ENCODE measurements around the gene RTF2.
"Not testable (repeated sequence)": the region's sequence is repeated elsewhere in the genome, so short reads cannot be mapped to it uniquely, and the experiment has no call there.

Gene RTF2

DNA sequence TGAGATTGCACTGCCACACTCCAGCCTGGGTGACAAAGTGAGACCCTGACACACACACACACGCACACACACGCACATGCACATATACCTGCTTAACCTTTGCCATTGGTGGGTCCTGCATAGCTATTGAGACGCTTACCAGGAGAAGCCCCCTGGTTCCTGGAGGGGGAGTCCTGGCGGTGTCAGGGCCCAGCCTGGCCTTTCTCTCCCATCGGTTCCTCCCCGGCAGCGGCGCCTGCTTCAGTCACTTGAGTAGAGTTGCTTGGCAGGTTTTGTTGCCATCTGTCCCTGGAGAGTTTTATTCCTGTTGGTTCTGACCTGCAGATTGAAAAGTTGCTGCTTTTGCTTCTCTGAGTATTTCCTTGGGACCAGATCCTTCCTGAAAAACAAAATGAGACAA, 35.5 kb downstream of the RTF2 start:
- DNase-seq, result no peak

DNA sequence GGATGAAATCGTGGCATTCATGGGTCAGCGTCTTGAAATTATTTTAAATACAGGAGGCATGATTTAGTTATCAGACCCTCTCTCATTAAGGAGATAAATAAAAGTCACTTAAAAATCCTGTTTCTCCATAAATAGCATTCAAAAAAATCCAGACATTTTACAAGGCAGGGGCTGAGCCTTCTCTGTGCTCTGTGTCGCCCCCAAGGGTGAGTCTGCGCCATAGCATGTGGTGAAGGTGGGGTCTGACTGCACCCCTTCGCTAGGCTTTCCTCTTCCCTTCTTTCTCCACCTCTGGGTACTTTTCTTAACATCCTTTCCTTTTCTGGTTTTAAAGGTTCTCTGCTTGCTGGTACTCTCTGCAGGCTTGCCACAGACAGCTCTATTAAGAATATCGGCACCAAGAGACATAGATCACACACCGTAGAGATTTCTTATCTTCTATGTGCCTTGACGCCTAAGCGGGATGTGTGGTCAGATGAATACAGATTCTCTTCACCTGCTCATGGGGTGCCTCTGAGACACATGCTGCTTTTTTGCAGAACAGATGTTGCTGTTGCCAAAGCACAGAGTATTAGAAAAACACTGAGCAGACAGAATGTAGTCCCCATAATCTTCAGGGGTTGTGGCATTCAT, 36.1 kb downstream of the RTF2 start:
- no peak for DNase-seq

DNA sequence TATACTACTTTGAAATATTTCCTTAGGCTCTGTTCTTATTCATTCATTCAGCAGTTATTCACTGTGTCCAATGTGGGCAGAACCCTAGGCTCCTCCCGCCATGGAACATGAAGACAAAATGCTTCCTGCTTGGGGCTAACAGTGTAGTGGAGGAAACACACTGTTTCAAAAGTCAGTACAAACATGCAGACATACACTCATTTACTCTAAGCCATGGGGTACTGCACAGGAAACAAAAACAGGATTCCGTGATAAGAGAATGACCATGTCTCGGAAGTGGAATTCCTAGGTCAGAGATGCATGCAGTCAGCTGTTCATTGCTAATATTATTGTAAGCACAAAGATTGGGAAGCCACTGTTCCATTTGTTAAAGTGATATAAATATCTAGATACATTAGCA, 37.7 kb downstream of the RTF2 start:
- no peak for DNase-seq

DNA sequence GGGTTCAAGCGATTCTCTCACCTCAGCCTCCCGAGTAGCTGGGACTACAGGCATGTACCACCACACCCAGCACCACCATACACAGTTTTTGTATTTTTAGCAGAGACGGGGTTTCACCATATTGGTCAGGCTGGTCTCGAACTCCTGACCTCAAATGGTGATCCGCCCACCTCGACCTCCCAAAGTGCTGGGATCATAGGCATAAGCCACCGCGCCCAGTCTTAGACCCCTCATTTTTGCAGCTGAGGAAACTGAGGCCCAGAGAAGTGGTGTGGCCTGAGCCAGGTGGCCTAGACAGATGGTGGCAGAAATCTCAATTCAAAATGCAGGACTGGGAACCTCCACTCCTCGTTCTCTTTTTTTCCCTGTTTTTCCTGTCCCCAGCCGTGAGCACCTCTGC, 43.5 kb downstream of the RTF2 start:
- DNase-seq, result no peak

DNA sequence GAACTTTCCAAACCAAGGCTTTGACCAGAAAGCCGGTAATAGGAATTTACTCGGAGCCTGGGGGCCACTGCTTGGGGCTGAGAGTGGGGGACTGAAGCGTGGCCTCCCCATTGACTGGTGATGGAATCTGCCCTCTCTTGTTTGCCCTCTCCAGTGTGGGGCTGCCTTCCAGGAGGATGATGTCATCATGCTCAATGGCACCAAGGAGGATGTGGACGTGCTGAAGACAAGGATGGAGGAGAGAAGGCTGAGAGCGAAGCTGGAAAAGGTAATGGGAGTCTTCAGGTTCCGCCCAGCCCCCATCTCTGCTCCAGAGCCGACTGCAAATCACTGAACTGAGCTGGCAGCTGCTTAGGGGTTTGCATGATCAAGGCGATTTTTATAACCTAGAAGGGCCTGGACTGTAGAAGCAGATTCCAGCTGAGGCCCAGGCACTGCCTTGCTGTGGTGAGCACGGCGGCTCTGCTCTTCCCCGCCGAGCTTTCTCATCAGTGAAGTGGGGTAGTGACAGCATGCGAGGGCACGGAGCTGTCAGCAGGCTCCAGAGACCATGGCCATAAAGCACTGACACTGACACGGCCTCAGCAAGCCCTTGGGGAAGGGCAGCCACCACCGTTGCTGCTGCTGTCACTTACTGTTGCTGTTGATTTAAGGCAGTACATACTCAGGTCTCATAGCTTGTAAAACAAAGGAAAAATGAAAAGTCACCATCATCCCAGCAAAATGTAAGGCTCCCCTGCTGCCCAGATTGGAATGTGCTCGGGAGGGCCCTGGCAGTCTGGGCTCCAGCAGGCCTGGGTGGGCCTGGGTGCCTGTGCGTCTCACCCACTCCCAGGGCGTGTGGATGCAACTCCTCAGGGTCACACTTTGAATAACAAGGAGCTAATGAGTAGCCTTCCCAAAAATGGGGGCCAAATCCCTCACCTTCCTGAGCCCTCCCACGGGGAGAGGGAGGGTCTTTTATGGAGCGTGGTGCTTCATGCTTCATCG, 45.0 kb downstream of the RTF2 start:
- no peak for DNase-seq

DNA sequence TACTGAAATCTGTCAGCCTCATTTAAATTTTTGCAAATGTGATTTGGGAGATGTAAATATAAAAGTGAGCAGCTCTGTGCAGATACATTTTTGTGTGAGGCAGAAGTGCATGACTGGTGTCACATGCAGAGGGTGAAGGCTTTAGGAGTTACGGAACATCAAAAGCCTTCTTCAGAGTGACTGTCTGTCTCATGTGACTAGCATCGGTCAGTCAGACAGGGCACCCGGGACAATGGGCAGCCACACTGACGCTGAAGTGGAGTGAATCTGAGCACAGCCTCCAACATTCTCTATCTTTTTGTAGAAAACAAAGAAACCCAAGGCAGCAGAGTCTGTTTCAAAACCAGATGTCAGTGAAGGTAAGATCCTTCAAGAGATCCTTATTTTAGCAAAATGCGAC, 48.2 kb downstream of the RTF2 start:
- no peak for DNase-seq

DNA sequence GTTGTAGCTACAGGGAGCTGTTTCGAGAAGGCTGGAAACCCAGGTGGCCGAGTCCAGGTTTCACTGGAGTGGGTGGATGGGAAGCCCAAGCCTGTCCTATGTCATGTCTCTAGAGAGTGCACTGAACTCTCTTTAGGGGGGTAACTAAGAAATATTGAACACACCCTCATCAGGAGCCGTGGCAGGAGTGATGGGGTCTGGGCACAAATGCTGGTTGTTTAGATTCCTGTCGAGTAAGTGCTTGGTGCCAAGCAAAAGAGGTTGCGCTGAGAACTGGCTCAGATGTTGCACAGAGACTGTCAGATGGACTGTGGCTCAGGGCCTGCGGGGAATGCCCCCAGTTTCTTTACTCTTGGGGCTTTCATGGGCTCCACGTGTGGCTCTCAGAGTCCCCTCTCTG, 48.8 kb downstream of the RTF2 start:
- no peak for DNase-seq

DNA sequence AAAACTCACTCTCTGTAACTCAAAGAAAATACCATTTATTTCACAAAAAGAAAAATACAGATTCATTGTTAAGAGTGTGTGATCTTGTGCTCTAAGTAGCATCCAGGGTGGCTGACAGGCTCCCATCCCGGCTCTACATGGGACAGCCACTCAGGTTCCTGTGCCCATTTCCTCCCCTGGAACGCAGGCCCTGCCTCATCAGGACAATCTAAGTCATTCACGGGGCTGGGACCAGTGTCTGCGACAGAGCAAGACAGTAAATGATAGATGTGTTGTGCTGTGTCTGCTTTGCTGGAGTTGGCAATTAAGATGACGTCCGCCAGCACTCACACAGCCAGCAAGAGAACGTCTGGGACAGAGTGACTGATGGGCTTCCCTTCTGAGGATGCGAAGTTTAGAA, 49.2 kb downstream of the RTF2 start:
- no peak for DNase-seq

DNA sequence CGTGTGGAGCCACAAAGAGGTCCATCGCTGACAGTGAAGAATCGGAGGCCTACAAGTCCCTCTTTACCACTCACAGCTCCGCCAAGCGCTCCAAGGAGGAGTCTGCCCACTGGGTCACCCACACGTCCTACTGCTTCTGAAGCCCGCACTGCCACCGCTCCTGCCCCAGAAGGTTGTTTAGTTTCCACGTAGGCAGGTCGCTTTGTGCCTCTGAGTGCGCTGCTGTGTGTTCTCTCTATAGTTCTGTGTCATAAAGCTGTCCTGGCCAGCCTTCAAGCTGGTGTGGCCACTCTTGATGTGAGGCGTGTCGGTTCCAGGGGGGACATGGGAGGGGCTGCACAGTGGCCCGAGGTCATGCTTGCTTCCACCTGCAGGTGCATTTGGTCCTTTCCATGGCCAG, 49.7 kb downstream of the RTF2 start:
- no peak for DNase-seq

DNA sequence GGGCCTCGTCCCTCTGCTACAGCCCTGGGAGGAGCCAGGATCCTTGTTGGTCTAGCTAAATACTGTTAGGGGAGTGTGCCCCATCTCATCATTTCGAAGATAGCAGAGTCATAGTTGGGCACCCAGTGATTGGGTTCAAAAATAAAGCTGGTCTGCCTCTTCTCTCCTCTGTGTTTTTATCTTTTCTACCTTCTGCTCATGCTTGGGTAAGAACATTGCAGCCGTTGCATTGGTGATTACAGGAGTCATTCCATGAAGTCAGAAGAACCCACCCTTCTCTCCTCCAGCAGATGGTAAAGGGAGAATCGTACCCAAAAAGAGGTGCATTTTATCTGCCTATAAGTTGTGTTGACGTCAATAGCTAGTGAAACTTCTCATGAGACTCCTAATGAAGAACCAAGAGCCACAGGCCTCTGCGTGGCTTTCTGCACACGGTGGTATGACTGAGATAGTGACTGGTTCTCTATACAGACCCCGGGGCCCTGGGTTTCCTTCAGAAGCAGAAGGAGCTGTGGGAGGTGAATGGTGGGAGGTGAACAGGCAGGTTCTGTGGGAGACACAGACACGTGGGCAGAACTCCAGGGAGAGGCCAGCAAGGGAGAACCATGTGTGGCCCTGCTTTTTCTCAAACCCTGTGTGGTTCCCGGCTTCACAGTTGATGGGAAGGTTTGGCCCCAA, 50.4 kb downstream of the RTF2 start:
- DNase-seq, result no peak

DNA sequence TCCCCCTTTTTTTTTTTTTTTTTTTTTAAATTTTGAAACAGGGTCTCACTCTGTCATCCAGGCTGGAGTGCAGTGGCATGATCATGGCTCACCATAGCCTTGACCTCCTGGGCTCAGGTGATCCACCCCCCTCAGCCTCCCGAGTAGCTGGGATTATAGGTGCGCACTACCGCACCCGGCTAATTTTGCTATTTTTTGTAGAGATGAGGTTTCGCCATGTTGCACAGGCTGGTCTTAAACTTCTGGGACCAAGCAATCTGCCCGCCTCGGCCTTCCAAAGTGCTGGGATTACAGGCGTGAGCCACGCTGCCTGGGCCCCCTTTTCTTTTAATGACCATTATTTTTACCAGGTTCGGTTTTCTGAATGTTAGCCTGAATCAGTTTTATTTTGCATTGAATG, 51.1 kb downstream of the RTF2 start:
- no peak for DNase-seq

DNA sequence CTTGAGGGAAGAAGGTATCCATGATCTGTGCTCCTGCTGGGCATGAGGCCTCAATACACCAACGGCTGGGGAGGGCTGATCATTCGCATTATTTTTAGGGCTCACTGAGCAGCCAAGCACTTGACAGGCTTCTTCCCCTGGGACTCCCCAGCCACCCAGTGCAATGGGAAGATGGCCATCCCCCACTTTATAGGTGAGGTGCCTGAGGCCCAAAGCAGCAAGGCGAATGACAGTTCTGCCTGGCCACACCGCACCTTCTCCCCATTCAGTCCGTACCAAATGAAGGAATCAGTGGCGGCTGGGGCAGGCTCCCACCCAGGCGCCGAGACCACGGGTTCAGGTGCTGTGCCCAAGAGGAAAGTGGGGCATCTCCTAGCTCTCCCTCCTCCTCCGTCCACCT, 51.8 kb downstream of the RTF2 start:
- DNase-seq, result no peak

DNA sequence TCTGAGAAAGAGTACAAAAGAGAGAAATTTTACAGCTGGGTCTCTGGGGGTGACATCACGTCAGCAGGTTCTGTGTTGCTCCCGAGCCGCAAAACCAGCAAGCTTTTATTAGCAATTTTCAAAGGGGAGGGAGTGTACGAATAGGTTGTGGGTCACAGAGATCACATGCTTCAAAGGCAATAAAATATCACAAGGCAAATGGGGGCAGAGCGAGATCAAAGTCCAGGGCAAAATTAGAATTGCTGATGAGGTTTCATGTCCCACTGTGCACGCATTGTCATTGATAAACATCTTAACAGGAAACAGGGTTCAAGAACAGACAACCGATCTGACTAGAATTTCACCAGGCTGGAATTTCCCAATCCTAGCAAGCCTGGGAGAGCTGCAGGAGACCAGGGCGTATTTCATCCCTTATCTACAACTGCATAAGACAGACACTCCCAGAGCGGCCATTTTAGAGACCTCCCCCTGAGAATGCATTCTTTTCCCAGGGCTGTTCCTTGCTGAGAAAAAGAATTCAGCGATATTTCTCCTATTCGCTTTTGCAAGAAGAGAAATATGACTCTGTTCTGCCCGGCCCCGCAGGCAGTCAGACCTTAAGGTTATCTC, 52.4 kb downstream of the RTF2 start:
- not testable (repeated sequence) for DNase-seq

DNA sequence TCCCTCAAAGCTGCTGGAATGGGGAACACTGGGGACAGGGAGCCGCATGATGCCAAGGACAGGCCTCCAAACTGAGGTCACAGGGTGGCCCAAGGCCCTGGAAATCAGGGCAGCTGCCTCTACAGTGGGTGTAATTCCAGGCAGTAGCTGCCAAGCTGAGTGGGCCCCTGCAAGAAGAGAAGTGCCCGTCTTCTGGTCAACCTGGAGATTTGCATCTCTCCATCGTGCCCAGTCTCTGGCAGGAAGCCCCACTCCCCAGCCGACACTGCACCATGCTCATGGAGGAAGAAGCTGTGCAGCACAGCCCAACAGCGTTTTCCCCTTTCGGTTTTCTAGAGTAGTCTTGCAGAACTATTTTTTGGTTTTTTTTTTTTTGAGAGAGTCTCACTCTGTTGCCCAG, 53.9 kb downstream of the RTF2 start:
- no peak for DNase-seq

DNA sequence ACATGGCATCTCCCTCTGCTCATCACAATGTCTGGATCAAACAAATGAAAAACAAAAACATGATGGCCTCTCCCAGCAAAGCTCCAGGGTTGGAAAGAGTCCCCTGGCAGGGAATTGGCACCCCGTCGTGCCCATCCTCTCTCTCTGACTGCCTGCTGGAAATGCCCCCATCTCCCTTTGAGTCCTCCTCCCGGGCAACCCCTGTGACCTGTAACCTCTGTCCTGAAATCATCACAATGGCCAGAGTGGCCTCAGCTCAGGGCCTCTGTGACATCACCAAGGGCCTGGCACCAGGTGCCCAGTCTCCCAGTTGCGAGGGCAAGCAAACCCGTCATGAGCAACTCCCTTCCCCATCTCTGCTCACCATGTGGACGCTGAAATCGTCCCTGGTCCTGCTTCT, 56.0 kb downstream of the RTF2 start, which contains the start of gene FAM209A:
FAM209A (plus strand) TSS at position 301 of the 400 bp plus-strand sequence; CDS start at position 366, 65 bp downstream.
- DNase-seq, result not testable (repeated sequence)

DNA sequence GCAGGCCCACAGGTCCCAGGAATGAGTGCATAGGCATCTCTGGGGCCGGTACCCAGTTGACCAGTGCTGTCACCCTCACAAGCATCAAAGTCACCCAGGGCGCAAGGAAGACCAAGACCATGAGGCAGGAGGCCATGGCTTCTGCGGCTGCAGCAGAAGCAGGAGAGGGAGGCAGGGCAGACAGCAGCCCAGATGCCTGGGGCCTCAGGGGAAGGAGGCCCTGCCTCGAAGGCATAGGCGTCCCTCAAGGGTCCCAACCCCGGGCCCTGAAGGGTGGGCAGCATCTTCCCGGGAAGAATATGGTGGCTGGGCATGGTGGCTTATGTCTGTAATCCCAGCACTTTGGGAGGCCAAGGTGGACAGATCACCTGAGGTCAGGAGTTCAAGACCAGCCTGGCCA, 59.1 kb downstream of the RTF2 start:
- DNase-seq, result no peak

DNA sequence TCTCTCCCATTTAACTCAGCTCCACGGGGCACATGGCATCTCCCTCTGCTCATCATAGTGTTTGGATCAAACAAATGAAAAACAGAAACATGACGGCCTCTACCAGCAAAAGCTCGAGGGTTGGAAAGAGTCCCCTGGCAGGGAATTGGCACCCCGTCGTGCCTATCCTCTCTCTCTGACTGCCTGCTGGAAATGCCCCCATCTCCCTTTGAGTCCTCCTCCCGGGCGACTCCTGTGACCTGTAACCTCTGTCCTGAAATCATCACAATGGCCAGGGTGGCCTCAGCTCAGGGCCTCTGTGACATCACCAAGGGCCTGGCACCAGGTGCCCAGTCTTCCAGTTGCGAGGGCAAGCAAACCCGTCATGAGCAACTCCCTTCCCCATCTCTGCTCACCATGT, 64.5 kb downstream of the RTF2 start, which contains the start of gene FAM209B:
FAM209B (plus strand) TSS at position 301 of the 400 bp plus-strand sequence; CDS start at position 397, 96 bp downstream.
- not testable (repeated sequence) for DNase-seq

DNA sequence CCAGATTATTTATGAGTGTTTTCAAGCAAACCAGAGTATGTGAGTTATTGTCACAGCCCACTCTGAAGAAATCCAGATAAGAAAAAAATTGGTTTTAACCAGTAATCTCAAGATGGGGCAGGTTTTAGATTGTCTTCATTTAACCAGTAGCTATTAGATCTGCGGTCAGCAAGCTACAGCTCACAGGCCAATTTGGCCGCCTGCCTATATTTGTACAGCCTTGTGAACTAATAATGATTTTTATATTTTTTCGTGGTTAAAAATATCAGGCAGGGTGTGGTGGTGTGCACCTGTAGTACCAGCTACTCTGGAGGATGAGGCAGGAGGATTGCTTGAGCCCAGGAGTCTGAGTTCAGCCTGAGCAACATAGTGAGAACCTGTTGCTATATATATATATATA, 69.6 kb downstream of the RTF2 start:
- no peak for DNase-seq

DNA sequence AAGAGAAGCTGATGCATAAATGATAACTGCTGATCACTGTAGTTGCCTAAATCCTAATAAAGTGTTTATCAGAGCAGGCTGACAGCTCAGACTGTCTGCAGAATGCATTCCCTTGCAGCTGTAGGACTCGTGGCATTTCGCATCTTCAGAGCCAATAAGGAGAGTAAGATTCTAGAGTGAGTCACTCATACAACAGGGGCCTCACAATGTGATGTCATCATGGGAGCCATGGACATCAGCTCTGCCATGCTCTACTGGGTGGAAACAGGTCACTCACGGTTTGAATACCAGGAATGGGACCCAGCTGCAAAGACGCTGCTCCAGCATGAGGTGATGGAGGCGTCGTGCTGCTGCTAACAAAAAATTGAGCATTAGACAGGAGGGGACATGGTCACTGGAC, 72.0 kb downstream of the RTF2 start:
- DNase-seq, result no peak

DNA sequence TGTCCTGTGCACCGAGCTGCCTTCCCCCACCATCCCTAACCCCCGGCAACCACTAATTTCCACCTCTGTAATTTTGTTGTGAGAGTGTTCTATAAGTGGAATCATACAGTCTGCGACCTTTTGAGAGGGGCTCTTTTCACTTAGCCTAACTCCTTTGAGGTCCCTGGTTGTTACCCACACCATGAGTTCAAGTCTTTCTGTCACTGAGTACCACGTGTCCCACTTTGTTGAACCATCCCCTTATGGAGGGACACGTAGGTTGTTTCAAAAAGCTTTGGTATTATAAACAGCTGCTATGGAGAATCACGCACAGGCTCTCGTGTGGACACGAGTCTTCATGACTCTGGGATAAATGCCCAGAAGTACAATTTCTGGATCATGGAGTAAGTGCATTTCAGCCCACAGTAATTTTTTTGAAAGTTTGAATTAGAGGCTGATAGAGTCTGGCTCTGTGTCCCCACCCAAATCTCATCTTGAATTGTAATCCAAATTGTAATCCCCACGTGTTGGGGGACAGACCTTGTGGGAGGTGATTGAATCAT, 74.1 kb downstream of the RTF2 start:
- no peak for DNase-seq

DNA sequence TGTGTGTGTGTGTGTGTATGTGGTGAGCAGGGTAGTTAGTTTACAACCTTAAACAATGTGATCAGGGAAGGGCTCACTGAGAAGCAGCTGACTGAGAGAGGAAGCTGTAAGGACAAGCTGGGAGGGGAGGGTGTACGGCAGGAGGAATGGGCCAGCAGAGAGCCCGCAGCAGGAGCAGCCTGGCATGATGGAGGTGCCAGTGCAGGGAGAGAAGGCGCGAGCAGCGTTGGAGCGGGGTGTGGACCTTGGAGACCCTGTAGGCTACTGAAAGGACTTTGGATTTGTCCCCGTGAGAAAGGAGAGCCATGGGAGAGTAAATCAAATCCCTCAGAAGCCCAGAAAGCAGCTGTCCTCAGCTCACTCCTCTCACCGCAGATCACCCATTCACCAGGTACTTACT, 83.1 kb downstream of the RTF2 start:
- DNase-seq, result no peak

DNA sequence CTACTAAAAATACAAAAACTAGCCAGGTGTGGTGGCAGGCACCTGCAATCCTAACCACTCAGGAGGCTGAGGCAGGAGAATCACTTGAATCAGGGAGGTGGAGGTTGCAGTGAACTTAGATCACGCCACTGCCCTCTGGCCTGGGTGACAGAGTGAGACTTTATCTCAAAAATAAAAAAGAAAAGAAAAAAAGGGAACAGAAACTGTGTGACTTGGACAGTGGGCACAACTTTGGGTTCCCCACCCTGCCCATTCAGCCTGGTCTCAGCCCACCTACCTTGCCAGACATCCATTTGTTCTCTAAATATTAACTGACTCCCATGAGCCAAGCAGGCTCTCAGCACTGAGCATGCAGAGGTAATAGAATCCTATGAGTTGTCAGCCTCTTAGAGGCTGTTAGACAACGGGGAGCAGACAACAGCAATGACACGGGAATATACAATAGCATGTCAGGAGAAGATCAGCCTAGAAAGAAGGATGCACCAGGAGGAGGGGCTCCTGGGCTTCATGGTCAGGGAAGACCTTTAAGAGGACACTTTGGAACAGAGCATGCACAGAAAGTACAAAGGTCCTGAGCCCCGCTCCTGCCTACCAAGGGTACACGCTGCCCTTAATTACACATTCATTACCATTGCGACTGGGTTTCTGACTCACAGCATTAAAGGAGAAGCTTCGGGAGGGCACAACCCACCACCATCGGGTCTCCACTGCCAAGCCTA, 84.6 kb downstream of the RTF2 start:
- DNase-seq, result peak; percentile 3 to 25

All from inflammatory macrophage (primary cell).